GM10248 (cell line): Measurements from ENCODE around the gene RICTOR.

ENCODE experiments used
- CTCF ChIA-PET: fragments of 300-600 bp; sonication (Branson Sonifier 250); formaldehyde crosslinking; extraction: SDS; loops from one replicate; lab custom pipeline; 2021; ENCODE audit warnings: antibody characterized with exemption; lab: Yijun Ruan, JAX
- POLR2A ChIA-PET: fragments of 350-650 bp; sonication (Branson Sonifier 250); formaldehyde crosslinking; extraction: SDS; loops from one replicate; lab custom pipeline; 2020; ENCODE audit warnings: antibody characterized with exemption; lab: Yijun Ruan, JAX
- DNase-seq: peaks from one replicate; pipeline ENCODE4 v3.0.0; 2012; ENCODE audit errors: extremely low spot score
- TF ChIP-seq, protein P1 (sequence below): IDR thresholded peaks from 2 replicates; pipeline ENCODE4 v1.5.1; 2012; ENCODE audit warnings: mild to moderate bottlenecking, low read depth; ENCODE audit errors: extremely low read depth, missing control alignments, control extremely low read depth

RICTOR gene

DNA sequence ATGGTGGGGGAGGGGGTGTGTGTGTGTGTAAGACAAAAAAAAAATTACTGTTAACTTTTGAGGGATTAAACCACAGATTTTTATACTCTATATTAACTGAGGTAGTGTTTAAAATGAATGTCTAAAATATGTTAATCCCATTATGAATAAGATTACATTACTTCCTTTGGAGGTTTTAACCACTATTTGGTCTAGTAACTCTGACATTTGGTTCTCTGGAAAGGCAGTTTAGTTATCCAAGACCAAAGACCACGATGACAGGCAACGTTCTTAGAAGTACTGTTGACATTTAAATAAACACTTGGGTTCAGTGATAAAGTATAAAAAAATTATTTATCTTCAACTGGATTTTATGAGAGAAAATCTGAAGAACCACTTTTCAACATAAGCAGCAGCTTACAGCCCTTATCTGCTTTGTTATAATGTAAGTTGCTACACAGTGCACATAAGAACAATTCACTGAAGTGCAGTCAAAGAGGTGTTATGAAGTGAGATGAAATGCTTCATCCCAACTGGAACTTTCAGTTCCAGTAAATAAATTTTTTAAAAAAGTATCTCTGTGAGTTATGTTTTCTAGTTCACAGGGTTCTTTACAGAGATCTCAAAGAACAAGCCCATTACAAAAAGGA lies 133.9 kb downstream of the RICTOR start:
- POLR2A ChIA-PET = no interaction called here
- CTCF ChIA-PET = no interaction called here
- no peak for DNase-seq
- TF ChIP-seq, protein P1, sequence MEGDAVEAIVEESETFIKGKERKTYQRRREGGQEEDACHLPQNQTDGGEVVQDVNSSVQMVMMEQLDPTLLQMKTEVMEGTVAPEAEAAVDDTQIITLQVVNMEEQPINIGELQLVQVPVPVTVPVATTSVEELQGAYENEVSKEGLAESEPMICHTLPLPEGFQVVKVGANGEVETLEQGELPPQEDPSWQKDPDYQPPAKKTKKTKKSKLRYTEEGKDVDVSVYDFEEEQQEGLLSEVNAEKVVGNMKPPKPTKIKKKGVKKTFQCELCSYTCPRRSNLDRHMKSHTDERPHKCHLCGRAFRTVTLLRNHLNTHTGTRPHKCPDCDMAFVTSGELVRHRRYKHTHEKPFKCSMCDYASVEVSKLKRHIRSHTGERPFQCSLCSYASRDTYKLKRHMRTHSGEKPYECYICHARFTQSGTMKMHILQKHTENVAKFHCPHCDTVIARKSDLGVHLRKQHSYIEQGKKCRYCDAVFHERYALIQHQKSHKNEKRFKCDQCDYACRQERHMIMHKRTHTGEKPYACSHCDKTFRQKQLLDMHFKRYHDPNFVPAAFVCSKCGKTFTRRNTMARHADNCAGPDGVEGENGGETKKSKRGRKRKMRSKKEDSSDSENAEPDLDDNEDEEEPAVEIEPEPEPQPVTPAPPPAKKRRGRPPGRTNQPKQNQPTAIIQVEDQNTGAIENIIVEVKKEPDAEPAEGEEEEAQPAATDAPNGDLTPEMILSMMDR = no peak

DNA sequence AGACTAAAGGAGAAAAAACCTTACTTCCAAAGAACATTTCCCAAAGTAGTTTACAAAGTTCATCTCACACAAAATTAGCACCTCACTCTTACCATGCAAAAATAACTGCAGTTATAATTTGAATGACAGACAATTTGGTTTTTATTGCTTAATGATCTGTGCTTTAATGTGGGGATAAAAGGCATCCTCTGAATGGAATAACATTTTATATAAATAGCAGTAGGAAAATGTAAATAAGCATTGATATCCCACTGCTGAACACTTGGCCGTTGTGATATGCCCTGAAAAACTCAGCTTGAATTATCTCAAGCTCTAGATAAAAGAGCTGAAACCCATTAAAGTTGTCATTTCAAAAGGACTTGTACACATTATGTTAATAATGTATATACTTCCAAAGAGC lies 135.2 kb downstream of the RICTOR start:
- CTCF ChIA-PET = no interaction called here
- POLR2A ChIA-PET = no interaction called here
- DNase-seq = no peak

DNA sequence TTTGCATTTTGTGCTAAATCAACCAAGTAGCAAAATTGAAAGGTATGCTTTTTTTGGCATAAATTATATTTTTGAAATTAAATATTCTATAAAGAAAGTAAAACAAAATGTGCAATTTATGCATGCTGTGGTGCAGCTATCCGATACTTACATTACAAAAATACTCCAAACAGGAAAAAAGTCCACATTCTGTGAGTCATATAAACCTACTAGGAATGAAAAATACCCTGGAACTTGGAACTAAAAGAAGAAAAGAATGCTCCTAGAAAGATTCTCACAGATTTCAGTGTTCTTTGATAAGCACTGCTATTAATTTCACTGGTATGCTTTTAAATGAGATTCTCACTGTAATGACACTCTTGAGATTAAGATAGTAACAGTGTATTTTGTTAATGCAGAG lies 135.8 kb downstream of the RICTOR start:
- ChIA-PET CTCF (no interaction called here), POLR2A (no interaction called here)
- no peak for DNase-seq
- TF ChIP-seq, protein P1 = no peak

More for the DNA sequence above, 135.2 kb downstream of the RICTOR start:
- TF ChIP-seq, protein P1 = no peak

DNA sequence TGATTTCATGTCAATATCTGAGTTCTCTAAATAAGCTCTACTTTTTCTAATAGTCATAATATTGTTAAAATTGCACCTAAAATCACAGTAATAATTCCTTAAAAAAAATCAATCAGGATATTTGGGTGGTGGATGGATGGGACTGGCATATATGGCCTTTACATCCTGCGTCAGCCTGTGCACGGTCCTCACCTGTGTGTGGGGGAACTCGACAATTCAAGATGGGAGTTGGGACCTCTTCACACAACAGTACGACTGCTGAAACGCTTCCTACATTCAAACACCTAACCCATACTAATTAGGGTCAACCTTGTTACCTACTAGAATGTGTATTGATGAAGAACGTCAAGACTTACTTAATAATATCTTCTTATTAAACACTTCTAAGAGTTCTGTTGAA lies 137.9 kb downstream of the RICTOR start:
- no peak for DNase-seq
- TF ChIP-seq, protein P1 = no peak
- POLR2A ChIA-PET = no interaction called here
- CTCF ChIA-PET = interaction anchor here (1.6 to 2.6 kb wide), 2 partner anchors 9 to 13 kb away, joined by 5 to 13 read pairs; no protein-coding TSS in a partner anchor

DNA sequence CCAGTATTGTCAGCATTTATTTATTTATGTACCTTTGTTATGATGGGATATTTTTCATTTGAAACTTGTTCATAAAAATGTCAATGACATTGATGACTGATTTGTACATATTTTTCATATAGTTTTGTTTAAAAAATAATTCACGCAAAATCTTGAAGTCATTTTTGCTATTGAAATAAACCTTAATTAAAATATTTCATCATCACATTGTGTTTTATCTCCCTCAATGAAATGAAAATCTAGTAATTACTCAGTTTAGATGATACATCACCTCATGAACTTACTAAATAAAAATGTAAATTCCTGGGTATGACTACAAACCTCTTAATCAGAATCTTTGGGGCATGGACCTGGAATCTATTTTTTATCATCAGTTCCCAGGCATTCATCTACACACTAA lies 138.8 kb downstream of the RICTOR start:
- DNase-seq = no peak
- CTCF ChIA-PET = interaction anchor here (2.6 kb wide), 1 partner anchor 13 kb away, joined by 13 read pairs; no protein-coding TSS in a partner anchor
- TF ChIP-seq, protein P1 = no peak
- POLR2A ChIA-PET = no interaction called here

DNA sequence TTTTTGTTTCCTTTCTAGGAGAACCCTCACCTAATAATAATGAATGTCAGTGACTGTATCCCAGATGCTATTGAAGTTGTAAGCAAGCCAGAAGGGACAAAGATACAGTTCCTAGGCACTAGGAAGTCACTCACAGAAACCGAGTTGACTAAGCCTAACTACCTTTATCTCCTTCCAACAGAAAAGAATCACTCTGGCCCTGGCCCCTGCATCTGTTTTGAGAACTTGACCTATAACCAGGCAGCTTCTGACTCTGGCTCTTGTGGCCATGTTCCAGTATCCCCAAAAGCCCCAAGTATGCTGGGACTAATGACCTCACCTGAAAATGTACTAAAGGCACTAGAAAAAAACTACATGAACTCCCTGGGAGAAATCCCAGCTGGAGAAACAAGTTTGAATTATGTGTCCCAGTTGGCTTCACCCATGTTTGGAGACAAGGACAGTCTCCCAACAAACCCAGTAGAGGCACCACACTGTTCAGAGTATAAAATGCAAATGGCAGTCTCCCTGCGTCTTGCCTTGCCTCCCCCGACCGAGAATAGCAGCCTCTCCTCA lies 141.3 kb downstream of the RICTOR start:
- ChIA-PET CTCF (interaction anchor here (1.4 to 3.1 kb wide), 3 partner anchors 10 to 148 kb away, joined by 3 to 20 read pairs (median 4); no protein-coding TSS in a partner anchor), POLR2A (no interaction called here)
- DNase-seq = no peak
- TF ChIP-seq, protein P1 = no peak
